ENCODE results near the gene DUSP5. TPM values are rescaled to one million over a fixed set of nuclear protein-coding genes. Genes with fewer than 3 reads are reported as not detected.
A peak's percentile ranks its signal among the peaks of the same experiment; 100 is the strongest.

The DUSP5 gene
- polyA plus RNA-seq, 2 of the 4 experiments (the other 2 are of a cell fraction): 48.8 to 171 TPM

GRCh38 chr10:110525349-110526260 is 27.9 kb downstream of the DUSP5 start (continued):
- TF ChIP-seq GATA3 (IDR thresholded peaks at IDR 0.05; ENCODE audit: borderline replicate concordance) (no peak), MAZ (IDR thresholded peaks at IDR 0.05; ENCODE audit: borderline replicate concordance, low read depth, low read length) (no peak), MAX (IDR thresholded peaks at IDR 0.05) (0 out of 2 replicates have a peak, but pooled peaks have one; percentile 19), EP300 (IDR thresholded peaks at IDR 0.05) (no peak), FOSB (CRISPR knock-in tag; IDR thresholded peaks at IDR 0.05) (peak; percentile 16; the same call in 1 of the 2 replicates), ZNF302 (CRISPR knock-in tag; IDR thresholded peaks at IDR 0.05) (no peak), CBX8 (IDR thresholded peaks at IDR 0.05) (no peak), HOXB5 (CRISPR knock-in tag; IDR thresholded peaks at IDR 0.05) (no peak), HOXB13 (CRISPR knock-in tag; IDR thresholded peaks at IDR 0.05; ENCODE audit: low read depth) (no peak)

- no peaks in the 10 kb centered on the region for H3K9me3 ChIP-seq
- POLR2A ChIA-PET: no interaction called here
- peak overlapping the region; percentile 85 to 92; a peak in 5 of 6 replicates for H3K27ac ChIP-seq
- CTCF ChIA-PET: interaction anchor here (1.1 kb wide), 1 partner anchor 20 kb away, joined by 5 read pairs; no protein-coding TSS in a partner anchor
- FAIRE-seq: no peak
- ATAC-seq: peak; percentile 12 to 14
- H3K4me2 ChIP-seq: peak overlapping the region; percentile 87
- no peak for DNase-seq (ENCODE audit: low read depth in 1 of 2, low spot score in 1 of 2)
- 61% methylated on average over 9 of the region's 9 CpGs for WGBS (ENCODE audit: missing lambda C conversion rate)
- TF ChIP-seq CEBPB (IDR thresholded peaks at IDR 0.05) (no peak), TFCP2L1 (CRISPR knock-in tag; IDR thresholded peaks at IDR 0.05) (peak; percentile 61; the same call in 1 of the 2 replicates), FOSB (CRISPR knock-in tag; IDR thresholded peaks at IDR 0.05) (0 out of 2 replicates have a peak, but pooled peaks have one; percentile 10), HOXA7 (CRISPR knock-in tag; IDR thresholded peaks at IDR 0.05) (peak; percentile 9; the same call in 1 of the 2 replicates), RFX5 (IDR thresholded peaks at IDR 0.05) (no peak), BHLHE40 (IDR thresholded peaks at IDR 0.05; ENCODE audit: low read depth, low read length) (no peak), FOSL2 (IDR thresholded peaks at IDR 0.05) (no peak), FOSL2 (CRISPR knock-in tag; IDR thresholded peaks at IDR 0.05) (peak; percentile 52; the same call in 1 of the 2 replicates), JUN (IDR thresholded peaks at IDR 0.05) (0 out of 5 replicates have a peak, but pooled peaks of 1 of the 2 experiments have one; percentile 6)
- peaks cover 89% of the 10 kb centered on the region for H3K4me1 ChIP-seq
- no peak overlapping the region for H3K4me3 ChIP-seq
These were observed 30.0 kb downstream of the DUSP5 start for GRCh38 chr10:110527731-110528171.

- no peak overlapping the region for H3K4me3 ChIP-seq
- FAIRE-seq (no peak), ATAC-seq (peak; percentile 2 to 3; a peak in 4 of 6 replicates), DNase-seq (ENCODE audit: low read depth in 1 of 2, low spot score in 1 of 2) (no peak)
- H3K4me1 ChIP-seq: peaks cover 87% of the 10 kb centered on the region
- CTCF ChIA-PET: interaction anchor here (1.1 to 1.8 kb wide), 3 partner anchors 12 to 21 kb away, joined by 3 to 5 read pairs (median 5); no protein-coding TSS in a partner anchor
- H3K9me3 ChIP-seq: no peaks in the 10 kb centered on the region
- POLR2A ChIA-PET: interaction anchor here (0.6 to 1.5 kb wide), 3 partner anchors 12 to 224 kb away, joined by 4 to 6 read pairs (median 5); partner anchors contain the start of gene SMNDC1
- H3K4me2 ChIP-seq: peak overlapping the region; percentile 87
- peak overlapping the region; percentile 92 to 93 for H3K27ac ChIP-seq
- 63% methylated on average over 5 of the region's 5 CpGs for WGBS (ENCODE audit: missing lambda C conversion rate)
- TF ChIP-seq REST (IDR thresholded peaks at IDR 0.05) (no peak), NPAS2 (CRISPR knock-in tag; IDR thresholded peaks at IDR 0.05; ENCODE audit: borderline replicate concordance) (no peak), TFCP2L1 (CRISPR knock-in tag; IDR thresholded peaks at IDR 0.05) (peak; percentile 88; the same call in 1 of the 2 replicates), FOSL2 (IDR thresholded peaks at IDR 0.05) (no peak), FOSL2 (CRISPR knock-in tag; IDR thresholded peaks at IDR 0.05) (peak; percentile 33; the same call in 1 of the 2 replicates), KDM1A (IDR thresholded peaks at IDR 0.05; ENCODE audit: low read depth) (no peak), EHF (CRISPR knock-in tag; IDR thresholded peaks at IDR 0.05) (no peak), RCOR1 (IDR thresholded peaks at IDR 0.05; ENCODE audit: low read depth, low read length) (no peak), PBX3 (IDR thresholded peaks at IDR 0.05) (no peak), RARB (CRISPR knock-in tag; IDR thresholded peaks at IDR 0.05) (peak; percentile 56; the same call in 1 of the 2 replicates), FOSB (CRISPR knock-in tag; IDR thresholded peaks at IDR 0.05) (peak; percentile 56), BCL3 (IDR thresholded peaks at IDR 0.05) (no peak), MAFK (IDR thresholded peaks at IDR 0.05; ENCODE audit: partially characterized antibody) (no peak)
These were observed 30.7 kb downstream of the DUSP5 start for GRCh38 chr10:110528224-110528996.

All from A549 (cell line).